MG63 (cell line): ENCODE measurements around the gene DGCR8. TPM values are rescaled to one million over a fixed set of nuclear protein-coding genes. Genes with fewer than 3 reads are reported as not detected.

Source experiments
- DNase-seq: peaks from one replicate; pipeline ENCODE4 v3.0.0-alpha.2; 2020
- H3K27me3 ChIP-seq: fragments of 250-450 bp; sonication (Bioruptor Pico); 2 replicates; pipeline ENCODE4 v1.5.1; 2020; ENCODE audit warnings: mild to moderate bottlenecking, moderate library complexity
- H3K36me3 ChIP-seq: fragments of 250-450 bp; sonication (Bioruptor Pico); 2 replicates; pipeline ENCODE4 v1.5.1; 2020; ENCODE audit warnings: mild to moderate bottlenecking, moderate library complexity
- H3K4me3 ChIP-seq: fragments of 250-450 bp; sonication (Bioruptor Pico); 2 replicates; pipeline ENCODE4 v1.5.1; 2020; ENCODE audit warnings: mild to moderate bottlenecking, moderate library complexity
- H3K9me3 ChIP-seq: fragments of 250-450 bp; sonication (Bioruptor Pico); 2 replicates; pipeline ENCODE4 v1.5.1; 2020; ENCODE audit warnings: mild to moderate bottlenecking, moderate library complexity
- total RNA-seq: library from RNA; depleted of rRNA; stranded (reverse); fragments of >200 nt; shearing (Covaris generic); gene quantifications from 2 replicates; pipeline ENCODE4 v1.2.3, GENCODE V29; 2014; ENCODE audit warnings: low replicate concordance

The DGCR8 gene
- total RNA-seq, 1 experiment from 2014 or later: 31.0 TPM

DNA sequence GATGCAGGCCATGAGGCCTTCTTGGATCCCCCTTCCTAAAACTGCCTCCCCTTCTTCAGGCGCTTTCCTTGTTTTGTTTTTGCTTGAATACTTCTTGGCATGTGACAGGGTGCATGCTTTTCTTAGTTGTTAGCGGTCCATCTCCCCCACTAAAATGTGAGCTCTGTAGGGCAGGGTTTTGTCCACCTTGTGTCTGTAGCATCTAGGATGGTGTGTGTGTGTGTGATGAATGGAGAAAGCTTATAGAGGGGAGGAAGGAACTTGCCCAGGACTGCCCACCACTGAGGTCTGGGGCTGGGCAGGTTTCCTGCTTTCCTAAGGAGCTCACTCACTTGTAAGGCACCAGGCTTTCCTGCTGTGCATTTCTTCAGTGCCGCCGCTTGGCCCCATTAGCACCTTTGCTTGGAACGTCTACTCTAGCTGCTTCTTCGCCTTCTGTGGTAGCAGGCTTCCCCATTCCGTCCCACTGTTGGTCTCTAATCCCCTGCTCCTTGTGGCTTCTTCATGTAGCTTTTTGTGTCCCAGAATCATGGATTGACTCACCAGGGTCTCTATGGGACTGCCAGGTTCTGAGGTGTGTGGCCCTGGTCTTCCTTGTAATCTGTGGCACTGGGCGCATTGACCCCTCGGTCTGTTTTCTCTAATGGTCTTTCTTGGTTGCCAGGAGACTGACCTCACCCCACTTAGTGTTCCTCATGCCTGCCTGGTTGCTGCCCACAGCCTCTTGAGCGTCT is 3.3 kb downstream of the DGCR8 start:
- no peak for DNase-seq
- Histone ChIP-seq H3K9me3 (no peaks in the 10 kb centered on the region), H3K4me3 (no peak overlapping the region), H3K27me3 (no peaks in the 10 kb centered on the region), H3K36me3 (peaks cover 54% of the 10 kb centered on the region)

- H3K36me3 ChIP-seq: peaks cover 59% of the 10 kb centered on the region
- H3K4me3 ChIP-seq: no peak overlapping the region
- no peak for DNase-seq
- H3K9me3 ChIP-seq: no peaks in the 10 kb centered on the region
- no peaks in the 10 kb centered on the region for H3K27me3 ChIP-seq
These were observed 4.0 kb downstream of the DGCR8 start for GRCh38 chr22:20083891-20084546.

DNA sequence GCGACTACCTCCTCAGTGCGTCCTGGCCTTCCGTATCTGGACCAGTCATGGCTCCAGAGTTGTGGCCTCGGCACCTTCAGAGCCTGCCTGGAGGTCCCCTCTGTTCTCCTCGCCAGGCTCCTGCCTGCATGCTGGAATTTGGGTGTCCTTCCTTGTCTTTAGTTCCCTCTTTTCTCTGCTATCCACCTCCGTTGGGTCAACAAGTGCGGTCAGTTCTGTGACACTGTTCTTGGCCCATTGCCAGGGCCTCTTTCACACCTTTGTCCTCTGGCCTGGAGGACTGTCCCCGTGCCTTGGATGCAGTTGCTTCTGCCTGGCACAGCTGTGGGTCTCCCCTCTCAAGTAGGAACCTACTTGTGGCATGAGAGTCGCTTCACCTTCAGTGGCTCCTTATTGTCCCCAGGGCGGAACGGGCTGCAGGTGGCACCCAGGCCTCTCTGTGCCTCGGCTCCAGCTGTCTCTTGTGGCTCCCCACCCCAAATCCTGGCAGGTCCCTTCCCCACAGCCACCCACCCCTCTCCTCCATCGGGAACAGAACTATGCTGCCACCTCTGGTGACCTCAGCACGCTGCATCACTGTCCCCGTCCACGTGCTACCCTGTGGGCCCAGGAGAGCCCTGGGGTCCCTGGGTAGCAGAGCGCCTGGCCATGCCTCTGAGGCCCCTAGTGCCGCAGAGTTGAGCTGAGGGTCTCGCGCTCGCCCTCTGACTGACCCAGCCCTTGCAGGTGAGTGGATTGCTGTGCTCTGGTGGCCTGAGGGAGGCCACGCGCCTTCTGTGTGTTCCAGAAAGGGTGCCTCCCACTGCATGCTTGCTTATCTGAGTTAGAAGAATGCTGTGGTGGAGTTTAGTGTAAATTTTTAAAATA is 4.7 kb downstream of the DGCR8 start:
- Histone ChIP-seq H3K4me3 (no peak overlapping the region), H3K36me3 (peaks cover 67% of the 10 kb centered on the region), H3K9me3 (no peaks in the 10 kb centered on the region), H3K27me3 (no peaks in the 10 kb centered on the region)
- DNase-seq: no peak

DNA sequence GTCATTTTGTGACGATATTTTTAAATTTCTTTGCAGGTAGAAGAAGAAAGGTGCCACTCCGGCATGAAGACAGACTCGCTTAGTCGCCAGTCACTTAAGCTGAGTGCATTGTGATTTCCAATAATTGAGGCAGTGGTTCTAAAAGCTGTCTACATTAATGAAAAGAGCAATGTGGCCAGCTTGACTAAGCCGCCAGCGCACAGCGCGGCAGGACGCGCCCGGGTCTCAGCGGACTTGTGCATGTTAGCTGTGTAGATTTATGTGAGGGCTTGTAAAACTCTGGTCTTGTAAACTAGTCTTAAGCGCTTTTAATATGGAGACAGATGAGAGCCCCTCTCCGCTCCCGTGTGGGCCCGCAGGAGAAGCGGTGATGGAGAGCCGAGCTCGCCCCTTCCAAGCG is 5.6 kb downstream of the DGCR8 start:
- DNase-seq: no peak
- Histone ChIP-seq H3K4me3 (no peak overlapping the region), H3K36me3 (peaks cover 76% of the 10 kb centered on the region), H3K9me3 (no peaks in the 10 kb centered on the region), H3K27me3 (no peaks in the 10 kb centered on the region)

DNA sequence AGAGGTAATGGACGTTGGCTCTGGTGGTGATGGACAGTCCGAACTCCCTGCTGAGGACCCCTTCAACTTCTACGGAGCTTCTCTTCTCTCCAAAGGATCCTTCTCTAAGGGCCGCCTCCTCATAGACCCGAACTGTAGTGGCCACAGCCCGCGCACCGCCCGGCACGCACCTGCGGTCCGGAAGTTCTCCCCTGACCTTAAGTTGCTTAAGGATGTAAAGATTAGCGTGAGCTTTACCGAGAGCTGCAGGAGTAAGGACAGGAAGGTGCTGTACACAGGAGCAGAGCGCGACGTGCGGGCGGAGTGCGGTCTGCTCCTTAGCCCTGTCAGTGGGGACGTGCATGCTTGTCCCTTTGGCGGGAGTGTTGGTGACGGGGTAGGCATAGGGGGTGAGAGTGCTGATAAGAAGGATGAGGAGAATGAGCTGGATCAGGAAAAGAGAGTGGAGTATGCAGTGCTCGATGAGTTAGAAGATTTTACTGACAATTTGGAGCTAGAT is 6.1 kb downstream of the DGCR8 start:
- no peaks in the 10 kb centered on the region for H3K27me3 ChIP-seq
- no peaks in the 10 kb centered on the region for H3K9me3 ChIP-seq
- no peak for DNase-seq
- no peak overlapping the region for H3K4me3 ChIP-seq
- peaks cover 81% of the 10 kb centered on the region for H3K36me3 ChIP-seq

GRCh38 chr22:20086763-20087162 is 6.7 kb downstream of the DGCR8 start:
- no peak for DNase-seq
- H3K36me3 ChIP-seq: peaks cover 84% of the 10 kb centered on the region
- H3K4me3 ChIP-seq: no peak overlapping the region
- no peaks in the 10 kb centered on the region for H3K9me3 ChIP-seq
- no peaks in the 10 kb centered on the region for H3K27me3 ChIP-seq

- H3K27me3 ChIP-seq: no peaks in the 10 kb centered on the region
- no peaks in the 10 kb centered on the region for H3K9me3 ChIP-seq
- no peak overlapping the region for H3K4me3 ChIP-seq
- DNase-seq: no peak
- peaks cover 86% of the 10 kb centered on the region for H3K36me3 ChIP-seq
These were observed 7.5 kb downstream of the DGCR8 start for GRCh38 chr22:20087319-20088262.

DNA sequence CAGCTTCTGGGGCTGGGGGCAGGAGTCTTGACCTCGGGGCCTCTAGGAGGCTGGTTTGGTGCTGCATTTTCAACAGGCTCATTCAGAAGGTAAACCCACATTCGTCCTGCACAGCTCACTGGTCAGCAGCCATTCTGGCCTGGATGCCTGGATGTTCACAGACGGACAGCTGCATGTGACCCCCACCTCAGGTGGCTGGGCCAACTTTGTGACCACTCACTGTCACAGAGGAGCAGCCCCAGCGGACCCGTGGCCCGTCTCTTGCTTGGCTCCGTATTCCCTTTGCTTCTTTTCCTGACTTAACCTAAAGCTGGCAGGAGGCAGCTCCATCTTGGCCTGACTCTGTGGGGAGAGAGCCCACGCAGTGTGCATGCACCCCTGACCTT is 8.2 kb downstream of the DGCR8 start:
- Histone ChIP-seq H3K9me3 (no peaks in the 10 kb centered on the region), H3K36me3 (peaks cover 86% of the 10 kb centered on the region), H3K4me3 (no peak overlapping the region), H3K27me3 (no peaks in the 10 kb centered on the region)
- DNase-seq: no peak

GRCh38 chr22:20089226-20089976 is 9.4 kb downstream of the DGCR8 start:
- Histone ChIP-seq H3K36me3 (peaks cover 97% of the 10 kb centered on the region), H3K9me3 (no peaks in the 10 kb centered on the region), H3K27me3 (no peaks in the 10 kb centered on the region), H3K4me3 (no peak overlapping the region)
- no peak for DNase-seq

- H3K9me3 ChIP-seq: no peaks in the 10 kb centered on the region
- H3K36me3 ChIP-seq: peaks cover 98% of the 10 kb centered on the region
- no peak overlapping the region for H3K4me3 ChIP-seq
- DNase-seq: no peak
- no peaks in the 10 kb centered on the region for H3K27me3 ChIP-seq
These were observed 10.1 kb downstream of the DGCR8 start for GRCh38 chr22:20089977-20090729.

- Histone ChIP-seq H3K4me3 (no peak overlapping the region), H3K9me3 (no peaks in the 10 kb centered on the region), H3K36me3 (peaks cover 98% of the 10 kb centered on the region), H3K27me3 (no peaks in the 10 kb centered on the region)
- no peak for DNase-seq
These were observed 10.7 kb downstream of the DGCR8 start for GRCh38 chr22:20090730-20091240.

- Histone ChIP-seq H3K9me3 (no peaks in the 10 kb centered on the region; the same call in 1 of the 2 replicates), H3K36me3 (peaks cover 98% of the 10 kb centered on the region), H3K27me3 (no peaks in the 10 kb centered on the region), H3K4me3 (no peak overlapping the region)
- DNase-seq: no peak
These were observed 11.8 kb downstream of the DGCR8 start for GRCh38 chr22:20091690-20092476.

GRCh38 chr22:20092477-20092854 is 12.4 kb downstream of the DGCR8 start:
- H3K9me3 ChIP-seq: no peaks in the 10 kb centered on the region; the same call in 1 of the 2 replicates
- no peak overlapping the region for H3K4me3 ChIP-seq
- no peak for DNase-seq
- peaks cover 98% of the 10 kb centered on the region for H3K36me3 ChIP-seq
- H3K27me3 ChIP-seq: no peaks in the 10 kb centered on the region
